ENCODE data around the gene ATRIP.
A peak's percentile ranks its signal among the peaks of the same experiment; 100 is the strongest.
"Not testable (repeated sequence)": the region's sequence is repeated elsewhere in the genome, so short reads cannot be mapped to it uniquely, and the experiment has no call there.

ATRIP gene

GRCh38 chr3:48439820-48440589 is 6.5 kb upstream of the ATRIP start, which contains the start of the genes CCDC51 and TMA7:
Gene CCDC51, minus strand, starts transcription at chr3:48440119. Its CDS starts 4,991 bp downstream, at chr3:48435128.
Gene TMA7, plus strand, starts transcription at chr3:48440257. Its CDS starts 40 bp downstream, at chr3:48440297.
- peak; percentile 97 for DNase-seq

DNA sequence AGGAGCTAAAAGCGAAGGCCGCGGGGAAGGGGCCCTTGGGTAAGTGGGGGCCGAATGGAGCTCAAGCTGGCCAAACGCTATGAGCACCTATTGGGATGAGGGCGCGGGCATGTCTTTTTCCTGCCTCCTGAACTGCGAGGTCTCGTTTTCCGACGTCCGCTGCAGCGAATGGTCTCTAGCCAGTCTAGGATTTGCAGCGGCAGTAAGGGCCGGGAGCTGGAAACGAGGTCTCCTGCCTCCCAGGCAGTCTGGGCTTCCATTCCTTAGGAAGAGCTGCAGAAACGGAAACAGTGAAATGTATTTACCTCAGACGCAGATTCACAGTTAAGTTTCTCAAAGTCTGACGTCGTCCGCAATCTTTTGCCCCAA is 6.0 kb upstream of the ATRIP start:
- DNase-seq, result no peak

- DNase-seq, result no peak
Observed at GRCh38 chr3:48441940-48442339, 4.6 kb upstream of the ATRIP start.

- DNase-seq, result no peak
Observed at GRCh38 chr3:48445277-48445882, 1.2 kb upstream of the ATRIP start.

GRCh38 chr3:48446043-48446424 is 503 bp upstream of the ATRIP start:
- no peak for DNase-seq

DNA sequence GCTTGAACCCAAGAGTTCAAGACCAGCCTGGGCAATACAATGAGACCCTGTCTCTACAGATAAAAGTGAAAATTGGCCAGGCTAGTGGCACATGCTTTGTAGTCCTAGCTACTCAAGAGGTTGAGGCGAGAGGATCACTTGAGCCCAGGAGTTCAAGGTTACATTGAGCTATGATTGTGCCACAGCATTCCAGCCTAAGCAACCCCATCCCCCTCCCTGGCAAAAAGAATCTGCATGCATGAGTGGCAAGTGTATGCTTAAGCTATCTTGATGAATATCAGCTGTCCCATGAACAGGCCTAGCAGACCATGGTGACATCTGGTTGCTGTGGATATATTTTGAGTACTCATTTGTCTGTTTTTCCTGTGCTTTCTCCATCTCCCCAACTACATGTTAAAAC is 4.7 kb downstream of the ATRIP start:
- DNase-seq, result no peak

DNA sequence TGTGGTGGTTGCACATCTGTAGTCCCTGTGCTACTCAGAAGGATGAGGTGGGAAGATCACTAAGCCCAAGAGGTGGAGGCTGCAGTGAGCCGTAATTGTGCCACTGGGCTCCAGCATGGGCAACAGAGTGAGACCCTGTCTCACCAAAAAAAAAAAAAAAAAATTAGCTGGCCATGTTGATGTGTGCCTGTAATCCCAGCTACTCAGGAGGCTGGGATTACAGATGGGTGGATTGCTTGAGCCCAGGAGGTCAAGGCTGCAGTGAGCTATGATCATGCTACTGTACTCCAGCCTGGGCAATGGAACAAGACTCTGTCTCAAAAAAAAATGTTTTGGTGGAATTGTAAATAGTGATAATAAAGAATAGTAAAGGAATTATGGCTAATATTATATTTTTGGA is 9.9 kb downstream of the ATRIP start:
- DNase-seq, result no peak

DNA sequence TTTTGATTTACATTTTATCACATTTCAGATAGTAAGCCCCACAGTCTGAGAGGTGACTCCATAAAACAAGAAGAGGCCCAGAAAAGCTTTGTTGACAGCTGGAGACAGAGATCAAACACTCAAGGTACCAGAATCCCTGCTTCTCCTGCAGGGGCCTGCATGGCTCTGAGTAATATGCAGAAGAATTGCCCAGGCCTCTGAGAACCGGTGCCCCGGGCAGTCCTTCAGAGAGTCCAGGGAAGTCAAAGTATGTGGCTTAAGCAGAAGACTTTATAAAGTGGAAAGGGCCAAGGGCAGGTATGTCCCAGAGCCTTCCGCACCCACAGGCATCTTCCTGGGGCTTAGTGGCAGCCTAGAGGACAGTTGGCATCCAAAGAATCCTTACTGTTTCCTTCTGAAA is 12.8 kb downstream of the ATRIP start:
- no peak for DNase-seq

DNA sequence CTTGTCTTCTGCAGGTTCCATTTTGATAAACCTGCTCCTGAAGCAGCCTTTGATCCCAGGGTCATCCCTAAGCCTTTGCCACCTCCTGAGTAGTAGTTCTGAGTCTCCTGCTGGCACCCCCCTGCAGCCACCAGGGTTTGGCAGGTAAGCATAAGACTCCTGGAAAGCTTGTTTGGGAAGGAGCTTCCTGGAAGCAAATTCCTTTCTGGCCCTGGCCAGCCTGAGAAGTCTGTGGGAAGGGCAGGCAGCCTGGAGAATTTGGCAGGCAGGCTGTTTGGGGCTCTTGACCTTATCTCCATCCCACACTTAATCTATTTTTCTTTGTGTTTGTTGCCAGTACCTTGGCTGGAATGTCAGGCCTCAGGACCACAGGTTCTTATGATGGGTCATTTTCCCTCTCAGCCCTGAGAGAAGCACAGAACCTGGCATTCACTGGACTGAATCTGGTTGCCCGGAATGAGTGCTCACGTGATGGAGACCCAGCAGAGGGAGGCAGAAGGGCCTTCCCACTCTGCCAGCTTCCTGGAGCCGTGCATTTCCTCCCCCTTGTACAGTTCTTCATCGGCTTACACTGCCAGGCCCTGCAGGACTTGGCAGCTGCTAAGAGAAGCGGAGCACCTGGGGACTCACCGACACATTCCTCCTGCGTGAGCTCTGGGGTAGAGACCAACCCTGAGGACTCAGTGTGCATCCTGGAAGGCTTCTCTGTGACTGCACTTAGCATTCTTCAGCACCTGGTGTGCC is 13.4 kb downstream of the ATRIP start:
- DNase-seq, result no peak

GRCh38 chr3:48460517-48460902 is 14.0 kb downstream of the ATRIP start:
- no peak for DNase-seq

DNA sequence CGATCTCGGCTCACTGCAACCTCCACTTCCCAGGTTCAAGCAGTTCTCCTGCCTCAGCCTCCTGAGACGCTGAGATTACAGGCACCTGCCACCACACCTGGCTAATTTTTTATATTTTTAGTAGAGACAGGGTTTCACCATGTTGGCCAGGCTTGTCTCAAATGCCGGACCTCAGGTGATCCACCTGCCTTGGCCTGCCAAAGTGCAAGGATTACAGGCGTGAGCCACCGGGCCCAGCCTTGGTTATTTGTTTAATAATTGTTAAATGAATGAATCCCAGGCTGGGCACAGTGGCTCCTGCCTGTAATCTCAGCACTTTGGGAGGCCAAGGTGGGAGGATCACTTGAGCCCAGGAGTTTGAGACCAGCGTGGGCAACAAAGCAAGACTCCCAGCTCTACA is 15.2 kb downstream of the ATRIP start:
- not testable (repeated sequence) for DNase-seq

DNA sequence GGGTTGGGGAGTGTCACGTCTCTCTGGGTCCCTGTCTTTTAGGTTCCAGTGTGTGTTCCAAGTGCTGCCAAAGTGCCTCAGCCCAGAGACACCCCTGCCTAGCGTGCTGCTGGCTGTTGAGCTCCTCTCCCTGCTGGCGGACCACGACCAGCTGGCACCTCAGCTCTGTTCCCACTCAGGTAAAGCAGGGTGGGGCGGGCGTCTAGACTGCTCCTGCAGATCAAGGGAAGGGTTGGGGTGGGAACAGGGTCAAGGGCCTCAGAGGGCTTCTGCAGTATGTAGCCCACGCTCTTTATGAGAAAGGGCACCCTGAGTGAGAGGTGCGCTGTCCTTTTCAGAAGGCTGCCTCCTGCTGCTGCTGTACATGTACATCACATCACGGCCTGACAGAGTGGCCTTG is 17.2 kb downstream of the ATRIP start:
- no peak for DNase-seq

GRCh38 chr3:48464713-48465221 is 18.2 kb downstream of the ATRIP start:
- DNase-seq, result no peak

DNA sequence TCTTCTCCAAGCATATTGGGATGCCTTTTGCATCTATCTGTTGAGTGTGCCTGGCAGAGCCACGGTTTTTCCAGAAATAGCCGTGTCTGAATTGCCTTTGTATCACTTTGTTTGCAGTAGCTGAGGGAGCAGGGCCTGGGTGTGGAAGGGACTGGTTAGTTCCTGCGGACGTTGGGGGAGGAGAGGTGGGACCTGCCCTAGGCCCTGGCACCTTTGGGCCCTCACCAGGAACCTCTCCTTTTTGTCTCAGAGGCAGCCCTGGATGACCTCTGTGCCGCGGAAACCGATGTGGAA is 18.6 kb downstream of the ATRIP start:
- DNase-seq, result no peak

GRCh38 chr3:48465531-48466378 is 19.2 kb downstream of the ATRIP start:
- DNase-seq, result peak; percentile 95

GRCh38 chr3:48466386-48467109 is 20.0 kb downstream of the ATRIP start:
- no peak for DNase-seq

GRCh38 chr3:48467110-48467454 is 20.5 kb downstream of the ATRIP start:
- no peak for DNase-seq

DNA sequence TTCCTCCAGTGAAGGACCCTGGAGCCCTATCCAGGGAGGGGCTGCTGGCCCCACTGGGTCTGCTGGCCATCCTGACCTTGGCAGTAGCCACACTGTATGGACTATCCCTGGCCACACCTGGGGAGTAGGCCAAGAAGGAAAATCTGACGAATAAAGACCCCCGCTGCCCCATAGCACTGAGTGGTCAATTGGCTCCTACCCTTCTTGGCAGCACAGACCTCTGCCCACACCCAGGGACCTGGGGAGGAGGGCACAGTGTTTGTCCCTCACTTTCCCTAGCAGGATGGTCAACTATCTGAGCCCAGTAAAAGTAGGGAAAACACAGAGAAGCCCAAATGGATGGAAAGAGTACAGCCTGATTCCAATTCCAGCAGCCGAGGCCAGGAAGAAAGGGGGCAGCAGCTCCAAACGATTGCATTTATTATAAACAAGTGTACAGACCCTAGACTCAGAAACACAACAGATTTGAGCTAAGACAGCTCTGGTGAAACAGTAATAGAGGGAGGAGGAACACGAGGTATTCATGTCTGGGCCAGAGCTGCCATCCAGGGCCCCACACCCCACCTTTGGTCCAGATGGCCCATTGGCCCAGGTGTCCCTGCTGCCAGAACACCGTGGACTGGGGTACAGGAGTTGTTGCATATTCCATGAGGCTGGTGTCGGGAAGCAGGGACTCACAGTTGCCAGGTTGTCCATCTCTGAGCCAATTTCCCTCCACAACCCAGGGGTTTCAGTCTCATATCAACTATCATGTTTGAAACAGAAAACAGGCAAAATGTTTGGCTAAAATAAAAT is 21.1 kb downstream of the ATRIP start:
- no peak for DNase-seq

DNA sequence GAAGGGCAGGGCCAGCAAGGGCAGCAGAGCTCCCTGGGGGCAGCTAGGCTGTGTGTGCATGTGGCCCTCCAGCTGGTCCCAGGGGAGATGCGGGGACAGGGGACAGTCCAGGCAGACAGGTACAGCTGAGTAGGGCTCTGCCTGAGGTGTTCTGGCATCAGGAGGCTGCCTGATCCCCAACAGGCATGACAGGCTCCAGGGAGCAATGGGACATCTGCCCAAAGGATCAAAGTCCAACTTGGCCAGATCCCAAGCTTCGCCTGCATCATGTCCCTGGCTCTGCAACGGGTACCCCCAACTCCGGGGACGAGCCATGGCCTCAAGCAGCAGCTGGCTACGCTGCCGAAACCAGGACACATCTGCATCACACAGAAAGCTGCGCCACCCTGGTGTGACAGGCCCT is 21.8 kb downstream of the ATRIP start:
- DNase-seq, result no peak

GRCh38 chr3:48469046-48469915 is 22.7 kb downstream of the ATRIP start:
- DNase-seq, result no peak

DNA sequence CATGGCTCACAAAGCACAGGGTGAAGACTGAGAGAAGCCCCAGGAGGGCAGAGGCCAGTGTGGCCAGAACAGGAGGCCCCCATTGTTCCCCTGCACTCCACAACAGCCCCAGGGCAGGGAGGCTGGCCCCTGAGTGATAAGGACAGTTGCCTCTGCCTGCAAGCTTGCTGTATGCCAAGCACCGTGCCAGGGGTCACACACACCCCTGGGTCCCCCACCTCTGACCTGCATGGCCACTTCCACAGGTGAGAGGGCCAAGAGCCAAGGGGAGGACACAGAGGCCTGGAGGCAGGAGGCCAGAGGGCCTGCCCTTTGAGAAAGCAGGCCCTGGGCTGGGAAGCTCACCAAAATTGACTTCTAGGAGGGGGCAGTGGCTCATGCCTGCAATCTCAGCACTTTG is 23.7 kb downstream of the ATRIP start:
- no peak for DNase-seq
